Parathyroid adenoma (tissue), 2 donors: ENCODE results near the gene LRRN4CL.
A peak's percentile ranks its signal among the peaks of the same experiment; 100 is the strongest.
"Not testable (repeated sequence)": the region's sequence is repeated elsewhere in the genome, so short reads cannot be mapped to it uniquely, and the experiment has no call there.

Experiments
- H2AFZ ChIP-seq: fragments of 300-600 bp; sonication (generic); one replicate; pipeline ENCODE4 v1.7.0; 2017; ENCODE audit warnings: antibody characterized with exemption, mild to moderate bottlenecking
- H3K27ac ChIP-seq: fragments of 300-600 bp; sonication (generic); one replicate; pipeline ENCODE4 v1.7.0; 2017
- H3K27me3 ChIP-seq: fragments of 300-600 bp; sonication (generic); one replicate; pipeline ENCODE4 v1.7.0; 2017; ENCODE audit warnings: low read length; ENCODE audit not compliant: control insufficient read depth, insufficient read depth
- H3K36me3 ChIP-seq: fragments of 300-600 bp; sonication (generic); one replicate; pipeline ENCODE4 v1.7.0; 2017; ENCODE audit warnings: low read length; ENCODE audit not compliant: control insufficient read depth, insufficient read depth
- H3K4me1 ChIP-seq: fragments of 300-600 bp; sonication (generic); one replicate; pipeline ENCODE4 v1.7.0; 2017; ENCODE audit warnings: control low read depth
- H3K4me2 ChIP-seq: fragments of 300-600 bp; sonication (generic); one replicate; pipeline ENCODE4 v1.7.0; 2017; ENCODE audit warnings: low read length
- H3K4me3 ChIP-seq: fragments of 300-600 bp; sonication (generic); one replicate; pipeline ENCODE4 v1.7.0; 2017; ENCODE audit warnings: low read depth, low read length
- H3K79me2 ChIP-seq: fragments of 300-600 bp; sonication (generic); one replicate; pipeline ENCODE4 v1.7.0; 2017; ENCODE audit warnings: control low read depth
- H3K9ac ChIP-seq: fragments of 300-600 bp; sonication (generic); one replicate; pipeline ENCODE4 v1.7.0; 2017; ENCODE audit warnings: mild to moderate bottlenecking
- H3K9me3 ChIP-seq: fragments of 300-600 bp; sonication (generic); one replicate; pipeline ENCODE4 v1.7.0; 2017; ENCODE audit warnings: low read length; ENCODE audit not compliant: control insufficient read depth
- TF ChIP-seq, protein P1 (sequence below): fragments of 300-600 bp; sonication (generic); IDR thresholded peaks from one replicate; pipeline ENCODE4 v1.7.0; 2017; ENCODE audit warnings: antibody characterized with exemption, mild to moderate bottlenecking
- donor health status: primary hyperparathyroidism.

The LRRN4CL gene

DNA sequence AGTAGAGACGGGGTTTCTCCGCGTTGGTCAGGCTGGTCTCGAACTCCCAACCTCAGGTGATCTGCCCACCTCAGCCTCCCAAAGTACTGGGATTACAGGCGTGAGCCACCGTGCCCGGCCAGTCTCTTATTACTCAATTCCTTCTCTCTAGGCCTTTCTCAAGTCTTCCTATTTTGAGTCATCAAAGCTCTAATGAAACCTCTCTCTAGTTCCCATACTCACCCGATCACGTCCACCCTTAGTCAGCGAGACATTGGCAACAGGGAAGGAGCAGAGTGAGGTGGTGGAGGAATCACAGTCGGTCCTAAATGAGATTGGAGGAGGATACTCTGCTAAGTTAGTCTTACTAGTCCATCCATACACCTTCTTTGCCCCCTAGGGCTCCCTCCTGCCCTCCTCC is 12.9 kb upstream of the LRRN4CL start:
- no peak overlapping the region for H3K27ac ChIP-seq
- TF ChIP-seq, protein P1, sequence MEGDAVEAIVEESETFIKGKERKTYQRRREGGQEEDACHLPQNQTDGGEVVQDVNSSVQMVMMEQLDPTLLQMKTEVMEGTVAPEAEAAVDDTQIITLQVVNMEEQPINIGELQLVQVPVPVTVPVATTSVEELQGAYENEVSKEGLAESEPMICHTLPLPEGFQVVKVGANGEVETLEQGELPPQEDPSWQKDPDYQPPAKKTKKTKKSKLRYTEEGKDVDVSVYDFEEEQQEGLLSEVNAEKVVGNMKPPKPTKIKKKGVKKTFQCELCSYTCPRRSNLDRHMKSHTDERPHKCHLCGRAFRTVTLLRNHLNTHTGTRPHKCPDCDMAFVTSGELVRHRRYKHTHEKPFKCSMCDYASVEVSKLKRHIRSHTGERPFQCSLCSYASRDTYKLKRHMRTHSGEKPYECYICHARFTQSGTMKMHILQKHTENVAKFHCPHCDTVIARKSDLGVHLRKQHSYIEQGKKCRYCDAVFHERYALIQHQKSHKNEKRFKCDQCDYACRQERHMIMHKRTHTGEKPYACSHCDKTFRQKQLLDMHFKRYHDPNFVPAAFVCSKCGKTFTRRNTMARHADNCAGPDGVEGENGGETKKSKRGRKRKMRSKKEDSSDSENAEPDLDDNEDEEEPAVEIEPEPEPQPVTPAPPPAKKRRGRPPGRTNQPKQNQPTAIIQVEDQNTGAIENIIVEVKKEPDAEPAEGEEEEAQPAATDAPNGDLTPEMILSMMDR, result no peak
- H2AFZ ChIP-seq, result no peak overlapping the region

DNA sequence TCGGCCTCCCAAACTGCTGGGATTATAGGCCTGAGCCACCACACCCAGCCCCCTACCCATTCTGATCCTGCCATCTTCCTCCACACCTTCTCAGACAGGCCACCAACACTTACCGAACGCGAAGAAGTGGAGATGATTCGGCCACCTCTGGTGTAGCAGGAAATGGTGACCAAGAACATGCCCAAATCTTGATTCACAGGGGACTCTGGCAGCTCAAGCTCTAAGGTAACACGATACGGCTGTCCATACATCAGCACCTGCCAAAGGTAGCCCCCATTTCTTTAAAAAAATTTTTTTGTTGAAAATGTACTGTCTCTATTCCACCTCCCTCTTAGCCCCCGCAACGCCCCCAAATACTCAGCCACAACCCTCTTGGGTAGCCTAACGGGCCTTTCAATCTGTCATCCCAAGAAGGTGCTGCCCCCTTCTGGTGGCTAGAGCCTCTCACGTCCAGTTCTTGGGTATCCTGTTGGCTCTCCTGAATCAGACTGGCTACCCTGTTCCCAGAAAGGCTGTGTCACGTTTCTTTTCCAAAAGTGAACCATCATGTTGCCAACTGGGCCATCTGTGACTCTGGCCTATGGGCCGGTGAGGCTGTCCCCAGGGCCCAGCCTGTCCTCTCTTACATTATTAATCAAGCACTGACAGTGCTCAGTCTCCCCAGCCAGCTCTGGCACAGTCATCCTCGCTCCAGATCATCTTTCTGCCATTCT is 5.3 kb upstream of the LRRN4CL start:
- Histone ChIP-seq H3K79me2 (peaks cover 3% of the 10 kb centered on the region), H3K27me3 (no peaks in the 10 kb centered on the region), H2AFZ (no peak overlapping the region), H3K9ac (no peak overlapping the region), H3K4me3 (no peak overlapping the region), H3K27ac (no peak overlapping the region), H3K4me2 (no peak overlapping the region), H3K36me3 (no peaks in the 10 kb centered on the region), H3K4me1 (no peaks in the 10 kb centered on the region), H3K9me3 (no peaks in the 10 kb centered on the region)
- TF ChIP-seq, protein P1, result peak; percentile 56

More for the DNA sequence above, 12.9 kb upstream of the LRRN4CL start:
- peaks cover 3% of the 10 kb centered on the region for H3K79me2 ChIP-seq
- H3K9ac ChIP-seq, result no peak overlapping the region
- no peak overlapping the region for H3K4me3 ChIP-seq
- no peaks in the 10 kb centered on the region for H3K36me3 ChIP-seq
- peaks cover 5% of the 10 kb centered on the region for H3K4me1 ChIP-seq
- H3K4me2 ChIP-seq, result no peak overlapping the region
- H3K9me3 ChIP-seq, result no peaks in the 10 kb centered on the region
- no peaks in the 10 kb centered on the region for H3K27me3 ChIP-seq

DNA sequence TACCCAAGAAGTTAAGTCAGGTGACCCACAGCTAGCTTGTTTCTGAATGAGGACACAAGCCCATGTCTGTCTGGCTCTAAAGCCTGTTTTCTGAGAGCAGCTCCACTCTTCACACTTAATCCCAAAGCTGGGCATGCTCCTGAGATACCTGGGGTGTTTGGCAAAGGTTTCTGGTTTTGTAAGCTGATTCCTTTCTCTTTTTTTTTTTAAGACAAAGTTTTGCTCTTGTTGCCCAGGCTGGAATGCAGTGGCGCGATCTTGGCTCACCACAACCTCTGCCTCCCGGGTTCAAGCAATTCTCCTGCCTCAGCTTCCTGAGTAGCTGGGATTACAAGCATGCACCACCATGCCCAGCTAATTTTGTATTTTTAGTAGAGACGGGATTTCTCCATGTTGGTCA is 4.3 kb upstream of the LRRN4CL start:
- not testable (repeated sequence) for H3K9me3 ChIP-seq, H3K4me2 ChIP-seq, H3K36me3 ChIP-seq, H3K27me3 ChIP-seq, H3K4me1 ChIP-seq, H3K4me3 ChIP-seq, H3K27ac ChIP-seq, H3K79me2 ChIP-seq, H2AFZ ChIP-seq, H3K9ac ChIP-seq

DNA sequence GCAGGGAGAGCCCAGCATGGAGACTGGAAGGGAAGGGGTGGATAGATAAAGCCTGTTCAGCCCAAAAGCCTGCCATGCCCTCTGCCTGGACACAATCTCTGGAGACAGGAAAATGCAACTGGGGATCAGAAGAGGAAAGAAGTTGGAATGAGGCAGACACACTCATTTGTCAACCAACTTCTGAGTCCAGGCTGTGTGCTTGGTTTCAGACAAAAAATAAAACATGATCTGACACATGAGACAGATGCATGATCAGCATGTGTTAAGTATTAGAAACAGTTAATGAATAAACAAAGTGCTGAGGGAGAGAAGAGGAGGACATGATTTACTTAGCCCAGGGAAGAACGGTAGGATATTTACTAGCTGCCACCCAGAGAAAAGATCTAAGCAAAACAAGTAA is 839 bp downstream of the LRRN4CL start:
- H2AFZ ChIP-seq, result no peak overlapping the region
- no peaks in the 10 kb centered on the region for H3K79me2 ChIP-seq
- H3K36me3 ChIP-seq, result no peaks in the 10 kb centered on the region
- no peak overlapping the region for H3K4me2 ChIP-seq
- no peak overlapping the region for H3K4me3 ChIP-seq
- no peaks in the 10 kb centered on the region for H3K4me1 ChIP-seq
- H3K9me3 ChIP-seq, result no peaks in the 10 kb centered on the region
- no peak overlapping the region for H3K9ac ChIP-seq
- H3K27me3 ChIP-seq, result no peaks in the 10 kb centered on the region
- TF ChIP-seq, protein P1, result no peak
- H3K27ac ChIP-seq, result no peak overlapping the region

DNA sequence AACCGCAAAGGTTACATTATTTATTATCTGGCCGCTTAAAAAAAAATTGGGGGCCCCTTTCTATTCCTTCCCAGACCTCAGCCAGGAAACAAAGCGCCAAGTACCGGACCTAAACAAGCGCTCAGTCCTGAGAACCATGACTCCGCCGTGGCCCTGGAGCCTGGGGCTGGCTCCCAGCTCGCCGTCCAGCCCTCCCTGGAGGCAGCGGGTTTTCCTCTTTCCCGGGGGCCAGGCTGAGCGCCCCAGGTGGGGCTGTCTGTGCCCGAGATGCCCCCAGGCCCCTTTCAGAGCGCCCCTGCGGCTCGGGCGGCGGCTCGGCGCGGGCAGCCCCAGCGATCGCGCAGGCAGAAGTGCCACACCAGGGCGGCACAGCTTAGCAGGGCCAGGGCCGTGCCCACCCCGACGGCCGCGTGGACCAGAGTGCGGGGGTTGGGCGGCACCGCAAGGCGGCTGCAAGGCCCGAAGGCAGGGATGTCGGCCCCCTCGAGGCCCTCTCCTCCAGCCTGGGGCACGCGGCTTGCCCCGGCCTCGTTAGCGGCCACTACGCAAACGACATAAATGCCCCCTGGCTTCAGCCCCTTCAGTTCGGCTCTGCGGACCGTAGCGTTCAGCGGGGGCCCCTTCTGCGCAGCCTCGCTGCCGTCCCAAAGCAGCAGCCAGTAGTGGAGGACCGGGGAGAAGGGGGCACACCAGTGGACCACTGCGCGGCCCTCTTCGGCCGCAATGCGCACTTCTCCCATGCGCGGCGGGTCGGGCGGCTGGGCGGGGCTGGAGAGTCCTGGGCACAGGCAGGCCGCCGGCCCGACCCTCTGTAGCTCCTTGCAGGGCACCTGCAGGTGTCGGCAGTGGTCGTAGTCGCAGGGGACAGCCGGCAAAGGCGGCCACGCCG is 1.6 kb downstream of the LRRN4CL start:
- Histone ChIP-seq H3K4me1 (no peaks in the 10 kb centered on the region), H3K9ac (no peak overlapping the region), H2AFZ (no peak overlapping the region), H3K4me3 (no peak overlapping the region), H3K4me2 (no peak overlapping the region), H3K27me3 (no peaks in the 10 kb centered on the region), H3K9me3 (no peaks in the 10 kb centered on the region), H3K79me2 (no peaks in the 10 kb centered on the region), H3K27ac (no peak overlapping the region), H3K36me3 (no peaks in the 10 kb centered on the region)
- TF ChIP-seq, protein P1, result no peak
